Measurements from ENCODE around the gene SNX10. TPM values are rescaled to one million over a fixed set of nuclear protein-coding genes. Genes with fewer than 3 reads are reported as not detected.

Gene SNX10
- total RNA-seq, 1 experiment from 2014 or later = 9.4 TPM

- Mint-ChIP-seq H3K4me1 (no peaks in the 10 kb centered on the region), H3K36me3 (ENCODE audit: insufficient read depth in 1 of 3, low read depth in 3 of 3) (no peaks in the 10 kb centered on the region), H3K27ac (no peak overlapping the region), H3K9me3 (no peaks in the 10 kb centered on the region), H3K4me3 (no peak overlapping the region), H3K27me3 (ENCODE audit: low read depth) (no peaks in the 10 kb centered on the region)
- Histone ChIP-seq H2AK5ac (ENCODE audit: insufficient read length, low read length) (no peak overlapping the region), H3K9ac (ENCODE audit: extremely low read depth, insufficient read length, low read length) (no peak overlapping the region), H2BK15ac (ENCODE audit: low read depth, low read length) (no peak overlapping the region), H2BK120ac (ENCODE audit: low read depth, low read length, poor library complexity, severe bottlenecking) (no peak overlapping the region), H2BK5ac (ENCODE audit: insufficient read length, low read length) (no peak overlapping the region), H3K18ac (ENCODE audit: insufficient read length, low read depth, low read length) (no peak overlapping the region), H3K4ac (ENCODE audit: low read depth, low read length) (no peak overlapping the region), H4K5ac (ENCODE audit: insufficient read length, low read depth, low read length) (no peak overlapping the region), H3K9me3 (ENCODE audit: control insufficient read depth, low read depth, low read length) (no peaks in the 10 kb centered on the region), H3K56ac (ENCODE audit: insufficient read length, low read depth, low read length) (no peak overlapping the region), H4K91ac (ENCODE audit: insufficient read length, low read depth, low read length) (no peak overlapping the region), H3K4me1 (ENCODE audit: insufficient read depth, low read length) (no peaks in the 10 kb centered on the region), H3K27ac (ENCODE audit: insufficient read length, low read depth, low read length) (no peak overlapping the region), H3K23me2 (ENCODE audit: insufficient read length, low read depth, low read length, poor library complexity, severe bottlenecking) (no peaks in the 10 kb centered on the region), H3K27me3 (ENCODE audit: insufficient read depth, low read length) (no peaks in the 10 kb centered on the region), H4K20me1 (ENCODE audit: control insufficient read depth, insufficient read depth, insufficient read length) (no peaks in the 10 kb centered on the region), H3K79me1 (ENCODE audit: insufficient read depth, low read depth, low read length, poor library complexity, severe bottlenecking) (no peaks in the 10 kb centered on the region), H3K14ac (ENCODE audit: insufficient read depth, low read length) (no peak overlapping the region), H3T11ph (ENCODE audit: low read length) (no peak overlapping the region), H3K79me2 (ENCODE audit: insufficient read depth, low read length) (no peaks in the 10 kb centered on the region), H2AFZ (ENCODE audit: low read length) (no peak overlapping the region), H2BK20ac (ENCODE audit: low read depth, low read length, poor library complexity, severe bottlenecking) (no peak overlapping the region), H3K23ac (ENCODE audit: insufficient read length, low read depth, low read length) (no peak overlapping the region), H3K4me2 (ENCODE audit: insufficient read depth, insufficient read length, low read length) (no peak overlapping the region), H2BK12ac (ENCODE audit: insufficient read length, low read depth, low read length) (no peak overlapping the region), H4K8ac (replicated peaks; ENCODE audit: insufficient read length, low read depth, low read length) (no peak overlapping the region)
- DNase-seq = no peak
- no CpG with 5 or more reads among the region's 3 CpGs for WGBS (ENCODE audit: extremely low coverage, insufficient read length, low lambda C conversion rate)
- TF ChIP-seq CTCF (conservative IDR thresholded peaks at IDR 0.05) = no peak
These were observed 28.0 kb downstream of the SNX10 start for GRCh38 chr7:26319636-26320035.

Data from H9 (cell line).